Subcutaneous abdominal adipose tissue (tissue), 5 donors: Measurements from ENCODE around the gene SYNE2.

Experiments
- H3K27ac ChIP-seq: one replicate; pipeline ENCODE4 v1.7.0; 2013; ENCODE audit warnings: low read depth, mild to moderate bottlenecking, inconsistent platforms, low read length, moderate library complexity
- H3K27me3 ChIP-seq, 5 donors: one replicate each; pipeline ENCODE4 v1.7.0; 2013; ENCODE audit warnings: low read length in 5 of 5, inconsistent platforms in 1 of 5; ENCODE audit not compliant: control insufficient read depth in 5 of 5, insufficient read depth in 4 of 5
- H3K36me3 ChIP-seq, 5 donors: one replicate each; pipeline ENCODE4 v1.7.0; 2013; ENCODE audit warnings: low read length in 5 of 5; ENCODE audit not compliant: control insufficient read depth in 5 of 5, insufficient read depth in 5 of 5
- H3K4me1 ChIP-seq, 5 donors: one replicate each; pipeline ENCODE4 v1.7.0; 2013; ENCODE audit warnings: low read length in 5 of 5, mild to moderate bottlenecking in 3 of 5, moderate library complexity in 1 of 5; ENCODE audit not compliant: control insufficient read depth in 5 of 5, insufficient read depth in 5 of 5
- H3K4me3 ChIP-seq, 5 donors: one replicate each; pipeline ENCODE4 v1.7.0; 2013; ENCODE audit warnings: low read length in 5 of 5, low read depth in 1 of 5
- H3K9ac ChIP-seq, 5 donors: one replicate each; pipeline ENCODE4 v1.7.0; 2013; ENCODE audit warnings: low read length in 5 of 5, mild to moderate bottlenecking in 4 of 5, moderate library complexity in 3 of 5
- H3K9me3 ChIP-seq, 5 donors: one replicate each; pipeline ENCODE4 v1.7.0; 2013; ENCODE audit warnings: low read length in 5 of 5; ENCODE audit not compliant: control insufficient read depth in 5 of 5
- donor health status: healthy.
- donor health status: healthy.
- donor health status: healthy.
- donor health status: healthy.
- donor health status: healthy.

SYNE2 gene

DNA sequence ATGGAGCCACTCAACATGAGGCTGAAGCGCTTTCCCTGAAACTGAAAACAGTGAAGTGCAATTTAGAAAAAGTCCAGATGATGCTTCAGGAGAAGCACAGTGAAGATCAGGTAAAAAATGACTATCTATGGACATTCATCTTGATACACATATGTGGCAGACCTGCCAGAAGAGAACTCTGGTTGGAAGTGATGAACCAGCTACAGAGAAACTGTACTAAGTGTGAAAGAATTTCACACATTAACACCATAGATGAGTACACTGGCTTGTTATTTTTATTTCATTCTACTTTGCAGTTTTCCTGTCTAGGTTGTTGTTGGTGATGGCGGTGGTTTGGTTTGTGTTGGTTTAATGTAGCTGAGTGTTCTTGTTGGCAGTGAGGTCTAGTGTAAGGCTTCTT is 266.7 kb downstream of the SYNE2 start:
- no peak overlapping the region for H3K9ac ChIP-seq
- H3K9me3 ChIP-seq, result no peaks in the 10 kb centered on the region
- no peak overlapping the region for H3K27ac ChIP-seq
- peaks cover 0 to 51% (median 34%) of the 10 kb centered on the region in 5 donors for H3K36me3 ChIP-seq
- no peaks in the 10 kb centered on the region for H3K27me3 ChIP-seq
- peaks cover 0 to 11% (median 6%) of the 10 kb centered on the region in 5 donors for H3K4me1 ChIP-seq
- H3K4me3 ChIP-seq, result no peak overlapping the region

DNA sequence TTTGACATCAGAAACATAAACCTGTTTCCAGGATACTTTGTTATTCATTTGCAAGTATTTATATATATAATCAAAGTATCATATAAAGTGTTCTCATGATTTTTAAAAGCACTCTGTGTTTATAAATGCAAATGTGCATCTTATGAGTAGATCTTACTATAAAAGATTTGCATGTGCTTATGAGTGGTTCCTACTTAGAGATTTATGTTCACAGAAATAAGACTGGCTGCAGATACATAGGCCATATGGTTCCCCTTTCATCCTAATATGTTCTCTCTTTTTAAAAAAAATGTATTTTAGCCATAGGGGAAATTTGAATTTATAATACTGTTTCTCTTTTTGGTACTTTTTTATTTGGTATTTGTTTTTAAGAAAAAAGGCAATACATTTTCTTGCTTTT is 267.2 kb downstream of the SYNE2 start:
- Histone ChIP-seq H3K9ac (no peak overlapping the region), H3K4me1 (peaks cover 0 to 6% (median 2%) of the 10 kb centered on the region in 5 donors), H3K4me3 (no peak overlapping the region), H3K27ac (no peak overlapping the region), H3K27me3 (no peaks in the 10 kb centered on the region), H3K9me3 (no peaks in the 10 kb centered on the region), H3K36me3 (peaks cover 1 to 52% (median 34%) of the 10 kb centered on the region in 5 donors)

GRCh38 chr14:64123241-64123822 is 270.5 kb downstream of the SYNE2 start:
- Histone ChIP-seq H3K4me3 (no peak overlapping the region), H3K9ac (no peak overlapping the region), H3K9me3 (no peaks in the 10 kb centered on the region), H3K36me3 (peaks cover 9 to 77% (median 52%) of the 10 kb centered on the region in 5 donors), H3K27ac (no peak overlapping the region), H3K27me3 (no peaks in the 10 kb centered on the region), H3K4me1 (peaks cover 0 to 1% (median 0%) of the 10 kb centered on the region in 5 donors)

DNA sequence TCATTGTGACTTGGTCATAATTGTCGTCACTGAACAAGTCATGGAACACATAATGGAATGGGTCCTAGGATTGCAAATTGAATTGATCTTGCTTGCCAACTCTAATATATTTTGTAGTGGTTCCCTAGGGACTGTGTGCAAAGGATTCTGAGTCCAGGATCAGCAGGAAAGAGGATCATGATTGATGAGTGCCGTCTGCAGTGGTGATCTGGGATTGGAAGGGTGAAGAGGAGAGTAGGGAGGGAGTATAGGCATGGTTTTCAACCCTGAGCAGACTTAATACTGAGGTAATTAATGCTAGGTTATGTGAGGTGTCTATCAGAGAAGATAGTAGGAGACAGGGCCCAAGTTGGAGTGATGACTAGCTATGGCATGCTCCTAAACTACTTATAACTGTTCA is 272.5 kb downstream of the SYNE2 start:
- Histone ChIP-seq H3K9me3 (no peaks in the 10 kb centered on the region), H3K27ac (no peak overlapping the region), H3K4me3 (no peak overlapping the region), H3K36me3 (peaks cover 9 to 87% (median 55%) of the 10 kb centered on the region in 5 donors), H3K27me3 (no peaks in the 10 kb centered on the region), H3K4me1 (no peaks in the 10 kb centered on the region), H3K9ac (no peak overlapping the region)

DNA sequence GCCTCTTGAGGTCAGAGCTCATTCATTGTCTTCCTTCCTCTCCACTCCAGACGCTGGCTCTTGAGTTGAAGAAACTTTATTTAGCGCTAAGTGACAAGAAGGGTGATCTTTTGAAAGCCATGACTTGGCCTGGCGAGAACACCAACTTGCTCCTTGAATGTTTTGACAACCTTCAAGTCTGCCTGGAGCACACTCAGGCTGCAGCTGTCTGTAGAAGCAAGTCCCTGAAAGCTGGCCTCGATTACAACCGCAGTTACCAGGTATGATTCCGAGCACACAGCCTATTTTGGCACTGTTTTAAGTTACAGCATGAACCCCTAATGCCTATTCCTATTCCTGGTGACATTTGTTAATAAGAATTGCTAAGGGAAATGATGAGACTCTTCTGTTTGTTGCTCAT is 273.7 kb downstream of the SYNE2 start:
- Histone ChIP-seq H3K27me3 (no peaks in the 10 kb centered on the region), H3K9me3 (no peaks in the 10 kb centered on the region), H3K36me3 (peaks cover 14 to 86% (median 58%) of the 10 kb centered on the region in 5 donors), H3K4me1 (peaks cover 0 to 2% (median 0%) of the 10 kb centered on the region in 5 donors), H3K27ac (no peak overlapping the region), H3K9ac (no peak overlapping the region), H3K4me3 (no peak overlapping the region)

DNA sequence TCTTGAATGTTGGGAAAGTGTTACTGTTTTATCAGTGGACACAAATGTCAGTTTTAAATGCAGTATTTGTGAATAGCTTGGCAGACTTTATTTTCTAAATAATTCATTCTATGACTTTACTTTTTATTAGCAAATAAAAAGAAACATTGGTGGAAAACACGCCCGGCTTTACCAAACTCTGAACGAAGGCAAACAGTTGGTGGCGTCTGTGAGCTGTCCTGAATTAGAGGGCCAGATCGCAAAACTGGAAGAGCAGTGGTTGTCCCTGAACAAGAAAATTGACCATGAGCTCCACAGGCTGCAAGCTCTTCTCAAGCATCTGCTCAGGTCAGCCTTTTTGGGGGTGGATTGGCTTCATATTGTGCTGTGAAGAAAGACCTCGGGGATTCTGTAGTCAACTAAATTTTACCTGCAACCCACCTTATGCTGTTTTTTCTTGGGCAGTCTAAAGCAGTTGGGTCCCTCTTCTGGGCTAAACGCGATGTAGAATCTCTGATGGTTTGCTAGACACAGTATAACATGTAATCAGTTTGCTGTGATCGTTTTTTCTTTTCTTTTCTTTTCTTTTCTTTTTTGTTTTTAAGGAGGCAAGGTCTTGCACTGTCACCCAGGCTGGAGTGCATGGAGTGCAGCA is 285.0 kb downstream of the SYNE2 start:
- Histone ChIP-seq H3K36me3 (peaks cover 15 to 53% (median 48%) of the 10 kb centered on the region in 5 donors), H3K27ac (no peak overlapping the region), H3K4me3 (no peak overlapping the region), H3K27me3 (no peaks in the 10 kb centered on the region), H3K4me1 (no peaks in the 10 kb centered on the region), H3K9ac (no peak overlapping the region), H3K9me3 (no peaks in the 10 kb centered on the region)

GRCh38 chr14:64147126-64147790 is 294.5 kb downstream of the SYNE2 start:
- Histone ChIP-seq H3K27ac (no peak overlapping the region), H3K9ac (no peak overlapping the region), H3K9me3 (no peaks in the 10 kb centered on the region), H3K36me3 (peaks cover 12 to 48% (median 34%) of the 10 kb centered on the region in 5 donors), H3K27me3 (no peaks in the 10 kb centered on the region), H3K4me1 (no peaks in the 10 kb centered on the region), H3K4me3 (no peak overlapping the region)

DNA sequence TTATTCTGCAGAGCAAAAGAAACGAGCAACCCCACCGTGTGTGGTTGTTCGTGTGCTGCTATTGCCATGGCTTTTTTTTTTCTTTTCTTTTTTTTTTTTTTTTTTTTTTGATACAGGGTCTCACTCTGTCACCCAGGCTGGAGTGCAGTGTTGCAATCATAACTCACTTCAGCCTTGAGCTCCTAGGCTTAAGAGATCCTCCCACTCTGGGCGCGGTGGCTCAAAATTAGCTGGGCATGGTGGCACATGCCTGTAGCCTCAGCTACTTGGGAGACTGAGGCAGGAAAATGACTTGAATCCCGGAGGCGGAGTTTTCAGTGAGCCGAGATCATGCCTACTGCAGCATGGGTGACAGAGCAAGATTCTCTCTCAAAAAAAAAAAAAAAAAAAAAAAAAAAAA is 297.1 kb downstream of the SYNE2 start:
- Histone ChIP-seq H3K4me3 (no peak overlapping the region), H3K9me3 (no peaks in the 10 kb centered on the region), H3K27me3 (no peaks in the 10 kb centered on the region), H3K27ac (no peak overlapping the region), H3K36me3 (peaks cover 10 to 45% (median 39%) of the 10 kb centered on the region in 5 donors), H3K4me1 (no peaks in the 10 kb centered on the region), H3K9ac (no peak overlapping the region)

DNA sequence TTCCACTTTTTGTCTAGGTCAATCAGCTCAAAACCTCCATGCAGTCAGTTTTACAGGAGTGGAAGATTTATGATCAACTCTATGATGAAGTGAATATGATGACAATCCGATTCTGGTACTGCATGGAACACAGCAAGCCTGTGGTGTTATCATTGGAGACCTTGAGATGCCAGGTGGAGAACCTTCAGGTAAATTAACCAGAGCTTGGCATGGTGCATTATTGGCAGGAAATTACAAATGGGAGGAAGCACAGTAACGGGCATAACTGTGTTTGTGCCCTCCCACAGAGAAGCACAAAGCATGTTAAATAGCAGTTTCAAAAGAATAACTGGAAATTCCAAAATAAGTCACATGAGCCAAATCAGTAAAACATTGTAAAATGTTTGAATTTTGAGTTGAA is 305.8 kb downstream of the SYNE2 start:
- H3K9me3 ChIP-seq, result no peaks in the 10 kb centered on the region
- no peak overlapping the region for H3K9ac ChIP-seq
- no peak overlapping the region for H3K27ac ChIP-seq
- H3K36me3 ChIP-seq, result peaks cover 4 to 47% (median 33%) of the 10 kb centered on the region in 5 donors
- no peaks in the 10 kb centered on the region for H3K27me3 ChIP-seq
- no peak overlapping the region for H3K4me3 ChIP-seq
- H3K4me1 ChIP-seq, result no peaks in the 10 kb centered on the region

DNA sequence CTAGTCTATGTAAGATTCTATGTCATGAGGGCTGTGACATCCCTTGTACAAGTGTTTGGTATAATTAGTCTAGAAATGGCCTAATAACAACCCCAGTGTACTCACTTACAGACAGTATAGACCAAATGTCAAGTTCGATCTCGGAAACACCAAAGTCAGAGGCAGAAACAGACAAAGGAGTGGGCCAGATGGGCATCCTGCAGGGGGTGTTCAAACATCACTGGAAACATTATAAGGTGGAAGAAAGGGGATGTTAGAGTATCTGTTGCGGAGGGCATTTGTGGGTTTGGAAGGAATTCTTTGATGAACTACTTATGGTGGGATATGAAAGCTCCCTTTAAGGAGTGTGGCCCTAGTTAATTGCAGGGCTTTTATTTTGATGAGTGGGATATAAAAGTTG is 306.8 kb downstream of the SYNE2 start:
- H3K27me3 ChIP-seq, result no peaks in the 10 kb centered on the region
- H3K36me3 ChIP-seq, result peaks cover 5 to 48% (median 38%) of the 10 kb centered on the region in 5 donors

More for the DNA sequence above, 306.8 kb downstream of the SYNE2 start:
- Histone ChIP-seq H3K4me3 (no peak overlapping the region), H3K9ac (no peak overlapping the region), H3K27ac (no peak overlapping the region), H3K4me1 (no peaks in the 10 kb centered on the region), H3K9me3 (no peaks in the 10 kb centered on the region)
